ENCODE measurements around the gene UST.
A peak's percentile ranks its signal among the peaks of the same experiment; 100 is the strongest.

UST gene

GRCh38 chr6:148807784-148808183 is 61.0 kb downstream of the UST start:
- peaks cover 11% of the 10 kb centered on the region; the same call in 1 of the 2 replicates for H3K36me3 ChIP-seq (ENCODE audit: control insufficient read depth, insufficient read depth, low read length)
- H3K27me3 ChIP-seq (ENCODE audit: control insufficient read depth, insufficient read depth, low read length), result no peaks in the 10 kb centered on the region
- H3K9ac ChIP-seq (ENCODE audit: low read length), result no peak overlapping the region
- H3K4me1 ChIP-seq (ENCODE audit: control insufficient read depth, insufficient read depth, low read length), result peaks cover 24% of the 10 kb centered on the region
- H3K27ac ChIP-seq (ENCODE audit: low read depth, low read length), result no peak overlapping the region
- H3K9me3 ChIP-seq (ENCODE audit: control insufficient read depth, insufficient read depth, low read depth, low read length), result peaks cover 16% of the 10 kb centered on the region
- H3K4me3 ChIP-seq (ENCODE audit: low read depth, low read length), result no peak overlapping the region

GRCh38 chr6:148808786-148809304 is 62.0 kb downstream of the UST start:
- no peak overlapping the region for H3K27ac ChIP-seq (ENCODE audit: low read depth, low read length)
- H3K9ac ChIP-seq (ENCODE audit: low read length), result no peak overlapping the region
- peaks cover 11% of the 10 kb centered on the region; the same call in 1 of the 2 replicates for H3K36me3 ChIP-seq (ENCODE audit: control insufficient read depth, insufficient read depth, low read length)
- H3K27me3 ChIP-seq (ENCODE audit: control insufficient read depth, insufficient read depth, low read length), result no peaks in the 10 kb centered on the region
- H3K9me3 ChIP-seq (ENCODE audit: control insufficient read depth, insufficient read depth, low read depth, low read length), result peaks cover 19% of the 10 kb centered on the region
- no peak overlapping the region for H3K4me3 ChIP-seq (ENCODE audit: low read depth, low read length)
- peaks cover 20% of the 10 kb centered on the region for H3K4me1 ChIP-seq (ENCODE audit: control insufficient read depth, insufficient read depth, low read length)

GRCh38 chr6:148811459-148811858 is 64.6 kb downstream of the UST start:
- peaks cover 20% of the 10 kb centered on the region for H3K36me3 ChIP-seq (ENCODE audit: control insufficient read depth, insufficient read depth, low read length)
- no peak overlapping the region for H3K27ac ChIP-seq (ENCODE audit: low read depth, low read length)
- no peak overlapping the region for H3K9ac ChIP-seq (ENCODE audit: low read length)
- peaks cover 31% of the 10 kb centered on the region for H3K9me3 ChIP-seq (ENCODE audit: control insufficient read depth, insufficient read depth, low read depth, low read length)
- peaks cover 9% of the 10 kb centered on the region; the same call in 1 of the 2 replicates for H3K4me1 ChIP-seq (ENCODE audit: control insufficient read depth, insufficient read depth, low read length)
- H3K27me3 ChIP-seq (ENCODE audit: control insufficient read depth, insufficient read depth, low read length), result no peaks in the 10 kb centered on the region
- H3K4me3 ChIP-seq (ENCODE audit: low read depth, low read length), result no peak overlapping the region

GRCh38 chr6:148814082-148814790 is 67.4 kb downstream of the UST start:
- peaks cover 36% of the 10 kb centered on the region for H3K4me1 ChIP-seq (ENCODE audit: control insufficient read depth, insufficient read depth, low read length)
- H3K27ac ChIP-seq (ENCODE audit: low read depth, low read length), result no peak overlapping the region
- H3K4me3 ChIP-seq (ENCODE audit: low read depth, low read length), result no peak overlapping the region
- no peak overlapping the region for H3K9ac ChIP-seq (ENCODE audit: low read length)
- H3K27me3 ChIP-seq (ENCODE audit: control insufficient read depth, insufficient read depth, low read length), result no peaks in the 10 kb centered on the region
- peaks cover 31% of the 10 kb centered on the region for H3K9me3 ChIP-seq (ENCODE audit: control insufficient read depth, insufficient read depth, low read depth, low read length)
- peaks cover 13% of the 10 kb centered on the region for H3K36me3 ChIP-seq (ENCODE audit: control insufficient read depth, insufficient read depth, low read length)

GRCh38 chr6:148814869-148815268 is 68.0 kb downstream of the UST start:
- Histone ChIP-seq H3K4me1 (ENCODE audit: control insufficient read depth, insufficient read depth, low read length) (peaks cover 42% of the 10 kb centered on the region), H3K9me3 (ENCODE audit: control insufficient read depth, insufficient read depth, low read depth, low read length) (peaks cover 31% of the 10 kb centered on the region), H3K9ac (ENCODE audit: low read length) (no peak overlapping the region), H3K36me3 (ENCODE audit: control insufficient read depth, insufficient read depth, low read length) (peaks cover 13% of the 10 kb centered on the region), H3K27me3 (ENCODE audit: control insufficient read depth, insufficient read depth, low read length) (no peaks in the 10 kb centered on the region), H3K27ac (ENCODE audit: low read depth, low read length) (no peak overlapping the region), H3K4me3 (ENCODE audit: low read depth, low read length) (no peak overlapping the region)

- Histone ChIP-seq H3K27ac (ENCODE audit: low read depth, low read length) (no peak overlapping the region), H3K9ac (ENCODE audit: low read length) (no peak overlapping the region), H3K4me3 (ENCODE audit: low read depth, low read length) (no peak overlapping the region), H3K4me1 (ENCODE audit: control insufficient read depth, insufficient read depth, low read length) (peaks cover 46% of the 10 kb centered on the region), H3K27me3 (ENCODE audit: control insufficient read depth, insufficient read depth, low read length) (no peaks in the 10 kb centered on the region), H3K9me3 (ENCODE audit: control insufficient read depth, insufficient read depth, low read depth, low read length) (peaks cover 29% of the 10 kb centered on the region), H3K36me3 (ENCODE audit: control insufficient read depth, insufficient read depth, low read length) (peaks cover 13% of the 10 kb centered on the region)
These were observed 69.3 kb downstream of the UST start for GRCh38 chr6:148816117-148816516.

- H3K4me3 ChIP-seq (ENCODE audit: low read depth, low read length), result no peak overlapping the region
- H3K9ac ChIP-seq (ENCODE audit: low read length), result no peak overlapping the region
- peak overlapping the region; percentile 85 for H3K27ac ChIP-seq (ENCODE audit: low read depth, low read length)
These were observed 70.9 kb downstream of the UST start for GRCh38 chr6:148817689-148818088.

GRCh38 chr6:148818939-148819575 is 72.2 kb downstream of the UST start:
- Histone ChIP-seq H3K9me3 (ENCODE audit: control insufficient read depth, insufficient read depth, low read depth, low read length) (peaks cover 11% of the 10 kb centered on the region), H3K27me3 (ENCODE audit: control insufficient read depth, insufficient read depth, low read length) (no peaks in the 10 kb centered on the region), H3K4me3 (ENCODE audit: low read depth, low read length) (peak overlapping the region; percentile 39), H3K36me3 (ENCODE audit: control insufficient read depth, insufficient read depth, low read length) (peaks cover 8% of the 10 kb centered on the region), H3K27ac (ENCODE audit: low read depth, low read length) (peak overlapping the region; percentile 85), H3K4me1 (ENCODE audit: control insufficient read depth, insufficient read depth, low read length) (peaks cover 49% of the 10 kb centered on the region), H3K9ac (ENCODE audit: low read length) (peak overlapping the region; percentile 40)

More at GRCh38 chr6:148817689-148818088, 70.9 kb downstream of the UST start:
- Histone ChIP-seq H3K4me1 (ENCODE audit: control insufficient read depth, insufficient read depth, low read length) (peaks cover 49% of the 10 kb centered on the region), H3K36me3 (ENCODE audit: control insufficient read depth, insufficient read depth, low read length) (peaks cover 9% of the 10 kb centered on the region), H3K27me3 (ENCODE audit: control insufficient read depth, insufficient read depth, low read length) (no peaks in the 10 kb centered on the region), H3K9me3 (ENCODE audit: control insufficient read depth, insufficient read depth, low read depth, low read length) (peaks cover 15% of the 10 kb centered on the region)

- peaks cover 3% of the 10 kb centered on the region; the same call in 1 of the 2 replicates for H3K9me3 ChIP-seq (ENCODE audit: control insufficient read depth, insufficient read depth, low read depth, low read length)
- H3K36me3 ChIP-seq (ENCODE audit: control insufficient read depth, insufficient read depth, low read length), result no peaks in the 10 kb centered on the region
- no peak overlapping the region for H3K9ac ChIP-seq (ENCODE audit: low read length)
- H3K27ac ChIP-seq (ENCODE audit: low read depth, low read length), result peak overlapping the region; percentile 85
- H3K27me3 ChIP-seq (ENCODE audit: control insufficient read depth, insufficient read depth, low read length), result no peaks in the 10 kb centered on the region
- H3K4me1 ChIP-seq (ENCODE audit: control insufficient read depth, insufficient read depth, low read length), result peaks cover 49% of the 10 kb centered on the region
- no peak overlapping the region for H3K4me3 ChIP-seq (ENCODE audit: low read depth, low read length)
These were observed 73.0 kb downstream of the UST start for GRCh38 chr6:148819852-148820251.

- peaks cover 30% of the 10 kb centered on the region for H3K4me1 ChIP-seq (ENCODE audit: control insufficient read depth, insufficient read depth, low read length)
- no peak overlapping the region for H3K4me3 ChIP-seq (ENCODE audit: low read depth, low read length)
- H3K9ac ChIP-seq (ENCODE audit: low read length), result no peak overlapping the region
- no peaks in the 10 kb centered on the region for H3K36me3 ChIP-seq (ENCODE audit: control insufficient read depth, insufficient read depth, low read length)
- H3K9me3 ChIP-seq (ENCODE audit: control insufficient read depth, insufficient read depth, low read depth, low read length), result no peaks in the 10 kb centered on the region
- H3K27me3 ChIP-seq (ENCODE audit: control insufficient read depth, insufficient read depth, low read length), result no peaks in the 10 kb centered on the region
- H3K27ac ChIP-seq (ENCODE audit: low read depth, low read length), result no peak overlapping the region
These were observed 76.0 kb downstream of the UST start for GRCh38 chr6:148822819-148823218.

- Histone ChIP-seq H3K9ac (ENCODE audit: low read length) (no peak overlapping the region), H3K9me3 (ENCODE audit: control insufficient read depth, insufficient read depth, low read depth, low read length) (no peaks in the 10 kb centered on the region), H3K27me3 (ENCODE audit: control insufficient read depth, insufficient read depth, low read length) (no peaks in the 10 kb centered on the region), H3K4me3 (ENCODE audit: low read depth, low read length) (no peak overlapping the region), H3K27ac (ENCODE audit: low read depth, low read length) (no peak overlapping the region), H3K4me1 (ENCODE audit: control insufficient read depth, insufficient read depth, low read length) (peaks cover 22% of the 10 kb centered on the region), H3K36me3 (ENCODE audit: control insufficient read depth, insufficient read depth, low read length) (no peaks in the 10 kb centered on the region)
These were observed 77.5 kb downstream of the UST start for GRCh38 chr6:148824291-148824690.
